HUES48 (cell line): ENCODE measurements around the gene SLC4A1AP.

Experiments
- H3K27ac ChIP-seq: one replicate; pipeline ENCODE4 v1.7.0; 2013; ENCODE audit warnings: low read depth, low read length, inconsistent platforms
- H3K27me3 ChIP-seq: 2 replicates; pipeline ENCODE4 v1.6.1; 2013; ENCODE audit warnings: mild to moderate bottlenecking, low read length; ENCODE audit not compliant: control insufficient read depth, insufficient read depth
- H3K36me3 ChIP-seq: 2 replicates; pipeline ENCODE4 v1.6.1; 2013; ENCODE audit warnings: low read length; ENCODE audit not compliant: control insufficient read depth, insufficient read depth
- H3K4me1 ChIP-seq: 2 replicates; pipeline ENCODE4 v1.6.1; 2013; ENCODE audit warnings: mild to moderate bottlenecking, low read length; ENCODE audit not compliant: control insufficient read depth, insufficient read depth
- H3K4me3 ChIP-seq: 2 replicates; pipeline ENCODE4 v1.5.1; 2013; ENCODE audit warnings: mild to moderate bottlenecking, low read depth, low read length
- H3K9ac ChIP-seq: 2 replicates; pipeline ENCODE4 v1.6.1; 2013; ENCODE audit warnings: mild to moderate bottlenecking, low read depth, low read length, moderate library complexity
- H3K9me3 ChIP-seq: 2 replicates; pipeline ENCODE4 v1.6.1; 2013; ENCODE audit warnings: low read length; ENCODE audit not compliant: control insufficient read depth, insufficient read depth

The SLC4A1AP gene

DNA sequence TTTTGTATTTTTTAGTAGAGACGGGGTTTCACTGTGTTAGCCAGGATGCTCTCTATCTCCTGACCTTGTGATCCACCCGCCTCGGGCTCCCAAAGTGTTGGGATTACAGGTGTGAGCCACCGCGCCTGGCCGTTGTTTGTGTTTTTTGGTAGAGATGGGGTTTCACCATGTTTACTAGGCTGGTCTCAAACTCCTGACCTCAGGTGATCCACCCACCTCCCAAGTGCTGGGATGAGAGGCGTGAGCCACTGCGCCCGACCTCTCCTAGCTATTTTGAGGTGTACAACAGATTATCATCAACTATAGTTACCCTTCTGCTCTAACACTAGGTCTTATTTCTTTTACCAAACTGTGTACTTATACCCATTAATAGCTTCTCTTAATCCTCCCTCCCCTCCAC lies 78.9 kb downstream of the SLC4A1AP start:
- Histone ChIP-seq H3K27me3 (no peaks in the 10 kb centered on the region), H3K9me3 (no peaks in the 10 kb centered on the region), H3K36me3 (no peaks in the 10 kb centered on the region), H3K4me3 (no peak overlapping the region), H3K27ac (no peak overlapping the region), H3K9ac (no peak overlapping the region), H3K4me1 (no peaks in the 10 kb centered on the region)
